Stimulated activated CD8-positive, alpha-beta memory T cell treated with anti-CD3 and anti-CD28 coated beads, Interleukin-7, amount 100 ng/mL, for 24 hours (primary cell): ENCODE measurements around the gene SSNA1.

ENCODE experiments used
- DNase-seq: peaks from one replicate; pipeline ENCODE4 v3.0.0-alpha.2; 2020; ENCODE audit warnings: low read depth

SSNA1 gene

GRCh38 chr9:137221506-137222111 lies 33.1 kb downstream of the SSNA1 start:
- DNase-seq = no peak

GRCh38 chr9:137222190-137223077 lies 34.0 kb downstream of the SSNA1 start, which contains the start of gene RNF208:
TSS of gene RNF208 (minus strand) at chr9:137222240. CDS start at chr9:137221212, 1,028 bp downstream.
- DNase-seq = no peak

GRCh38 chr9:137223078-137223970 lies 34.8 kb downstream of the SSNA1 start:
- DNase-seq = peak; percentile 97

- no peak for DNase-seq
Observed at GRCh38 chr9:137224830-137225694, 36.6 kb downstream of the SSNA1 start, which contains the start of gene CYSRT1. TSS of gene CYSRT1 (plus strand) at chr9:137225174. CDS start at chr9:137225622, 448 bp downstream.

GRCh38 chr9:137225699-137226331 lies 37.3 kb downstream of the SSNA1 start:
- no peak for DNase-seq

- DNase-seq = no peak
Observed at GRCh38 chr9:137226338-137227053, 38.0 kb downstream of the SSNA1 start.

- DNase-seq = peak; percentile 67
Observed at GRCh38 chr9:137227054-137227852, 38.8 kb downstream of the SSNA1 start, which contains the start of gene RNF224. TSS of gene RNF224 (plus strand) at chr9:137227502. CDS start at chr9:137228336, 834 bp downstream.

GRCh38 chr9:137227853-137228505 lies 39.5 kb downstream of the SSNA1 start:
- DNase-seq = no peak

GRCh38 chr9:137228506-137228967 lies 40.1 kb downstream of the SSNA1 start:
- no peak for DNase-seq

- no peak for DNase-seq
Observed at GRCh38 chr9:137228968-137229896, 40.8 kb downstream of the SSNA1 start.

GRCh38 chr9:137229903-137230704 lies 41.6 kb downstream of the SSNA1 start:
- no peak for DNase-seq

- no peak for DNase-seq
Observed at GRCh38 chr9:137230705-137231371, 42.4 kb downstream of the SSNA1 start, which contains the start of gene SLC34A3. TSS of gene SLC34A3 (plus strand) at chr9:137230901. CDS start at chr9:137231703, 802 bp downstream.

- no peak for DNase-seq
Observed at GRCh38 chr9:137231372-137232039, 43.0 kb downstream of the SSNA1 start.

GRCh38 chr9:137232101-137232500 lies 43.6 kb downstream of the SSNA1 start:
- DNase-seq = no peak

GRCh38 chr9:137232510-137232909 lies 44.0 kb downstream of the SSNA1 start:
- DNase-seq = no peak
